H1 (cell line): ENCODE data around the gene PHF1. TPM values are rescaled to one million over a fixed set of nuclear protein-coding genes. Genes with fewer than 3 reads are reported as not detected.

Source experiments
- CTCF ChIA-PET: fragments of 300-600 bp; sonication (Branson Sonifier 250); formaldehyde crosslinking; loops from one replicate; lab custom pipeline; 2021; ENCODE audit not compliant: partially characterized antibody; lab: Charles Lee
- POLR2A ChIA-PET: fragments of 300-600 bp; sonication (Branson Sonifier 250); formaldehyde crosslinking; loops from one replicate; lab custom pipeline; 2021; ENCODE audit warnings: inconsistent platforms; ENCODE audit not compliant: partially characterized antibody; lab: Charles Lee
- DNase-seq, 2 experiments: peaks; one replicate each; pipeline versions ENCODE4 v3.0.0 to v3.0.0-alpha.2; 2010 to 2022; ENCODE audit warnings: low spot score in 2 of 2, low read depth in 1 of 2, mixed read lengths in 1 of 2
- FAIRE-seq: peaks from 2 replicates; lab custom pipeline; 2011; peaks lifted over from hg19 to GRCh38; lab: Jason Lieb, UNC
- H2AFZ ChIP-seq: 2 replicates; pipeline ENCODE4 v1.8.1; 2012; ENCODE audit warnings: low read length, inconsistent platforms
- H2AK5ac ChIP-seq: 2 replicates; pipeline ENCODE4 v1.6.1; 2013; ENCODE audit warnings: low read depth, low read length
- H2BK120ac ChIP-seq: replicated peaks from 2 replicates; pipeline ENCODE3; 2013; ENCODE audit warnings: low read depth, low read length, inconsistent platforms
- H2BK12ac ChIP-seq: 2 replicates; pipeline ENCODE4 v1.6.1; 2013; ENCODE audit warnings: low read depth, low read length
- H2BK15ac ChIP-seq: 2 replicates; pipeline ENCODE4 v1.6.1; 2013; ENCODE audit warnings: low read length
- H2BK20ac ChIP-seq: 2 replicates; pipeline ENCODE4 v1.6.1; 2013; ENCODE audit warnings: low read length
- H2BK5ac ChIP-seq: 2 replicates; pipeline ENCODE4 v1.6.1; 2013; ENCODE audit warnings: low read depth, low read length
- H3K14ac ChIP-seq: 2 replicates; pipeline ENCODE4 v1.6.1; 2013; ENCODE audit warnings: inconsistent platforms; ENCODE audit not compliant: insufficient read length
- H3K18ac ChIP-seq: 2 replicates; pipeline ENCODE4 v1.6.1; 2013; ENCODE audit warnings: low read length; ENCODE audit errors: extremely low read depth
- H3K23ac ChIP-seq: 2 replicates; pipeline ENCODE4 v1.6.1; 2013; ENCODE audit warnings: inconsistent platforms; ENCODE audit not compliant: insufficient read length
- H3K23me2 ChIP-seq: 2 replicates; pipeline ENCODE4 v1.6.1; 2013; ENCODE audit warnings: low read depth, low read length
- H3K27ac ChIP-seq: 2 replicates; pipeline ENCODE4 v1.6.1; 2011; ENCODE audit warnings: low read depth, low read length, inconsistent platforms
- H3K27me3 ChIP-seq, 4 experiments: replicated peaks in 1 of 4; 1 replicate in 1 of 4; 2 replicates in 3 of 4; pipeline versions ENCODE4 v1.6.1 to v1.8.1; 2011 to 2013; ENCODE audit warnings: low read length in 3 of 4, mild to moderate bottlenecking in 3 of 4, inconsistent platforms in 2 of 4, mixed read lengths in 2 of 4, moderate library complexity in 1 of 4; ENCODE audit not compliant: control insufficient read depth in 3 of 4, insufficient read depth in 3 of 4; ENCODE audit errors: extremely low read depth in 1 of 4
- H3K36me3 ChIP-seq, 4 experiments: 2 replicates each; pipeline versions ENCODE4 v1.6.1 to v1.8.1; 2011 to 2013; ENCODE audit warnings: mild to moderate bottlenecking in 4 of 4, low read length in 3 of 4, moderate library complexity in 2 of 4, control low read depth in 1 of 4, inconsistent platforms in 1 of 4; ENCODE audit not compliant: insufficient read depth in 4 of 4, control insufficient read depth in 2 of 4
- H3K4ac ChIP-seq: replicated peaks from 2 replicates; pipeline ENCODE3; 2013; ENCODE audit warnings: low read length, low read depth, mixed read lengths, inconsistent platforms; ENCODE audit not compliant: insufficient read length
- H3K4me1 ChIP-seq, 4 experiments: replicated peaks in 1 of 4; 1 replicate in 1 of 4; 2 replicates in 3 of 4; pipeline versions ENCODE4 v1.6.1 to v1.8.1; 2011 to 2013; ENCODE audit warnings: low read length in 3 of 4, inconsistent platforms in 2 of 4, mixed read lengths in 1 of 4; ENCODE audit not compliant: insufficient read depth in 4 of 4, control insufficient read depth in 3 of 4
- H3K4me2 ChIP-seq, 2 experiments: 2 replicates each; pipeline versions ENCODE4 v1.6.1 to v1.8.1; 2011 to 2013; ENCODE audit warnings: low read depth in 2 of 2, low read length in 2 of 2, control low read depth in 1 of 2, inconsistent platforms in 1 of 2, mild to moderate bottlenecking in 1 of 2; ENCODE audit not compliant: insufficient read depth in 1 of 2
- H3K4me3 ChIP-seq, 4 experiments: fragments of 200-600, 300-600 bp in 1 of 4; sonication (generic), shearing (Covaris generic), sonication (Bioruptor Twin) in 1 of 4; 2 replicates each; pipeline versions ENCODE4 v1.5.1 to v1.8.1; 2011 to 2016; ENCODE audit warnings: low read length in 4 of 4, low read depth in 3 of 4, control low read depth in 2 of 4, inconsistent platforms in 2 of 4, mild to moderate bottlenecking in 2 of 4, mixed read lengths in 1 of 4, moderate library complexity in 1 of 4; ENCODE audit not compliant: insufficient read depth in 2 of 4; ENCODE audit errors: extremely low read depth in 1 of 4
- H3K56ac ChIP-seq: replicated peaks from 2 replicates; pipeline ENCODE3; 2013; ENCODE audit warnings: low read depth, mild to moderate bottlenecking, mixed read lengths, low read length, inconsistent platforms; ENCODE audit not compliant: insufficient read length
- H3K79me1 ChIP-seq: 2 replicates; pipeline ENCODE4 v1.6.1; 2013; ENCODE audit warnings: low read depth, low read length, control low read depth
- H3K79me2 ChIP-seq, 2 experiments: 2 replicates each; pipeline versions ENCODE4 v1.6.1 to v1.8.1; 2012 to 2013; ENCODE audit warnings: low read length in 2 of 2, mild to moderate bottlenecking in 2 of 2, inconsistent platforms in 1 of 2; ENCODE audit not compliant: insufficient read depth in 2 of 2, control insufficient read depth in 1 of 2
- H3K9ac ChIP-seq, 4 experiments: replicated peaks in 1 of 4; 1 replicate in 1 of 4; 2 replicates in 3 of 4; pipeline versions ENCODE4 v1.6.1 to v1.8.1; 2011 to 2013; ENCODE audit warnings: low read depth in 3 of 4, low read length in 3 of 4, control low read depth in 2 of 4, mild to moderate bottlenecking in 2 of 4, moderate library complexity in 2 of 4, inconsistent platforms in 1 of 4; ENCODE audit errors: extremely low read depth in 1 of 4
- H3K9me3 ChIP-seq, 2 experiments: 2 replicates each; pipeline versions ENCODE4 v1.6.1 to v1.8.1; 2012 to 2013; ENCODE audit warnings: mild to moderate bottlenecking in 2 of 2, moderate library complexity in 2 of 2, control low read depth in 1 of 2, inconsistent platforms in 1 of 2, low read depth in 1 of 2, low read length in 1 of 2, mixed read lengths in 1 of 2; ENCODE audit not compliant: insufficient read depth in 2 of 2
- H4K20me1 ChIP-seq, 2 experiments: replicated peaks in 1 of 2; 2 replicates each; pipeline versions ENCODE3 to v1.8.1; 2011 to 2013; ENCODE audit warnings: inconsistent platforms in 2 of 2, low read length in 2 of 2, mild to moderate bottlenecking in 1 of 2; ENCODE audit not compliant: insufficient read depth in 2 of 2, control insufficient read depth in 1 of 2
- H4K5ac ChIP-seq: 2 replicates; pipeline ENCODE4 v1.6.1; 2013; ENCODE audit warnings: low read length, low read depth, mixed read lengths, inconsistent platforms; ENCODE audit not compliant: insufficient read length
- H4K8ac ChIP-seq: 2 replicates; pipeline ENCODE4 v1.8.0; 2013; ENCODE audit warnings: mild to moderate bottlenecking, moderate library complexity, low read length, inconsistent platforms; ENCODE audit not compliant: insufficient read depth; ENCODE audit errors: extremely low read depth
- H4K91ac ChIP-seq: replicated peaks from 2 replicates; pipeline ENCODE3; 2013; ENCODE audit warnings: low read length, mixed read lengths, inconsistent platforms; ENCODE audit not compliant: insufficient read length
- CEBPB ChIP-seq: IDR thresholded peaks from 2 replicates; pipeline ENCODE4 v1.6.1; 2012; ENCODE audit warnings: low read depth, low read length
- CHD2 ChIP-seq: IDR thresholded peaks from 2 replicates; pipeline ENCODE4 v1.6.1; 2012; ENCODE audit warnings: low read length, improper control_type of control experiment
- EGR1 ChIP-seq: IDR thresholded peaks from 2 replicates; pipeline ENCODE4 v1.6.1; 2011; ENCODE audit warnings: low read depth, low read length, borderline replicate concordance
- FOSL1 ChIP-seq: IDR thresholded peaks from 2 replicates; pipeline ENCODE4 v1.6.1; 2011; ENCODE audit warnings: mild to moderate bottlenecking, low read depth, low read length, moderate library complexity; ENCODE audit not compliant: insufficient read depth
- HDAC6 ChIP-seq: IDR thresholded peaks from one replicate; pipeline ENCODE4 v1.7.1; 2012; ENCODE audit warnings: low read depth, mild to moderate bottlenecking, inconsistent platforms, low read length, moderate library complexity
- PHF8 ChIP-seq: fragments of 200-600 bp; sonication (generic); conservative IDR thresholded peaks from 2 replicates; pipeline ENCODE4 v1.7.1; 2012; ENCODE audit warnings: low read depth, mild to moderate bottlenecking, inconsistent platforms, low read length, moderate library complexity
- POLR2A ChIP-seq, 2 experiments: IDR thresholded peaks; 1 replicate in 1 of 2; 2 replicates in 1 of 2; pipeline ENCODE4 v1.6.1; 2011; ENCODE audit warnings: low read depth in 2 of 2, low read length in 2 of 2, mild to moderate bottlenecking in 2 of 2; ENCODE audit errors: control extremely low read depth in 1 of 2
- POLR2AphosphoS5 ChIP-seq: IDR thresholded peaks from 2 replicates; pipeline ENCODE4 v1.6.1; 2011; ENCODE audit warnings: low read depth, low read length
- RXRA ChIP-seq: IDR thresholded peaks from 2 replicates; pipeline ENCODE4 v1.6.1; 2011; ENCODE audit warnings: low read depth, mild to moderate bottlenecking, low read length, moderate library complexity; ENCODE audit not compliant: insufficient read depth
- SP4 ChIP-seq: IDR thresholded peaks from 2 replicates; pipeline ENCODE4 v1.6.1; 2012; ENCODE audit warnings: low read length, inconsistent platforms
- TAF7 ChIP-seq: optimal IDR thresholded peaks from 2 replicates; pipeline ENCODE3; 2011; ENCODE audit warnings: low read depth, mild to moderate bottlenecking, inconsistent platforms, low read length, moderate library complexity, borderline replicate concordance
- TBP ChIP-seq: IDR thresholded peaks from 2 replicates; pipeline ENCODE4 v1.6.1; 2011; ENCODE audit warnings: low read depth, low read length, improper control_type of control experiment
- WGBS, 2 experiments: shearing (Covaris generic) in 1 of 2; methylation state at CpG; one replicate each; pipeline versions ENCODE4 v1.1.6 to v1.1.7; 2013 to 2015; ENCODE audit warnings: low lambda C conversion rate in 2 of 2, mixed read lengths in 2 of 2, inconsistent platforms in 1 of 2, low coverage in 1 of 2, missing lambda C conversion rate in 1 of 2; ENCODE audit not compliant: insufficient replicate concordance in 2 of 2, insufficient coverage in 1 of 2, insufficient read length in 1 of 2; ENCODE audit errors: extremely low coverage in 1 of 2, missing lambda C conversion rate in 1 of 2; 5-methylcytosine and 5-hydroxymethylcytosine counted together
- polyA plus RNA-seq, 7 experiments: library from polyadenylated mRNA; depleted of rRNA in 3 of 7; stranded (reverse) in 5 of 7; unstranded in 2 of 7; fragments of >200 nt in 5 of 7; fragments of 200-250 nt in 2 of 7; gene quantifications; 1 replicate in 5 of 7; 2 replicates in 1 of 7; 4 replicates in 1 of 7; pipeline versions ENCODE4 v1.2.1 to v1.2.3, GENCODE V29; 2011 to 2013; ENCODE audit warnings: missing spikeins in 2 of 7, mixed read lengths in 2 of 7
- total RNA-seq: library from RNA; stranded (reverse); fragmentation: NEBNext Ultra II Directional; extraction: Animal tissue kit (Norgen Biotek cat#: 25700); gene quantifications from 2 replicates; pipeline ENCODE4 v1.2.1, GENCODE V29; 2021

PHF1 gene
- total and polyA plus RNA-seq, 2 of the 8 experiments (the other 6 are each of a cell fraction or from before 2014, with no cell fraction given), result 47.3 to 78.6 TPM

DNA sequence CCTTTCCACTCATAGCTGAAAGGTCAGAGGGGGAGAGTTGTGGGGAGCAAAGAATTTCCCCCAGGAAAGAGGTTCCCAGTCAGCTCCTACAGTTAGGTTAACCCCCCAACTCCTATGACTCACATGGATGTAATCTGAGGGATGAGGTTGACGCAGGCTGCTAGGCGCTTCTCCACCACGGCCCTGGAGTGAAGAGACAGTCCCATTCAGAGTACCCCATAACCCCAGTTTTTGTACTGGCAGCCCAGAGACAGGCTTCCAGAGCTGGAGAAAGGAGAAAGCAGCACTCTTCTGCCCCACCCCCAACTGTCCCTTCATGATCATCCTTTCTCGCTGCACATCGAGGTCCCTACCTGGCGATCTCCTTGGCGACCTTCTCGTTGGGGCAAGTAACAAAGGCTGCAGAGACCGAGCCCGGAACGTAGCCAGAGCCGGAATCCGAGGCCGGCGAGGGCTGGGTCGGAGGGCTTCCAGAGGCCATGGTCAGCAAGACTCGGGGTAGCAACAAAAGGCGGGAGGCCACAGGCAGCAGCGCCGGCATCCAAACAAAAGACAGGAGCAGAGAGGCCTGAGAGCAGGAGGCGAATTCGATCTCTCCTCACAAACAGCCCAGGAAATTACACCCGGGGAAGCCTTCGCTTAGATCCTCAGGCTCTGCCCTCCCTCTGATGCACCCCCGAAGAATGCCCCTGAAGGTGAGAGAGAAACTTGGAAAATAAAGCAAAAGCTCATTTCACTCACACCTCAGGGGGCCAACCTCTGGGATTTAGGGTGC, 6.5 kb downstream of the PHF1 start:
- no peak overlapping the region; the same call in 1 of the 2 replicates for H2AFZ ChIP-seq
- H3K36me3 ChIP-seq, result peaks cover 7 to 43% (median 29%) of the 10 kb centered on the region in 4 experiments; a peak in 7 of 8 replicates
- H2BK12ac ChIP-seq, result no peak overlapping the region
- H4K91ac ChIP-seq, result peak overlapping the region; percentile 45
- peak overlapping the region; percentile 75 to 89 (median 86) for H3K9ac ChIP-seq
- peaks cover 4 to 17% of the 10 kb centered on the region in 2 experiments for H4K20me1 ChIP-seq
- H3K18ac ChIP-seq, result peak overlapping the region; percentile 72
- H4K8ac ChIP-seq, result peak overlapping the region; percentile 76; the same call in 1 of the 2 replicates
- peak overlapping the region; percentile 89 to 93 for H3K4me2 ChIP-seq
- H2BK5ac ChIP-seq, result peak overlapping the region; percentile 81
- ChIA-PET POLR2A (interaction anchor here (0.6 to 4.4 kb wide), 10 partner anchors 9 to 212 kb away, joined by 3 to 82 read pairs (median 6); partner anchors contain the start of genes B3GALT4, RPS18, VPS52 and ZBTB9), CTCF (interaction anchor here (1.3 to 5.7 kb wide), 3 partner anchors 8 to 120 kb away, joined by 3 to 37 read pairs (median 4); no protein-coding TSS in a partner anchor)
- H3K56ac ChIP-seq, result peak overlapping the region; percentile 43
- peaks cover 12% of the 10 kb centered on the region; the same call in 1 of the 2 replicates for H3K79me1 ChIP-seq
- no peak for DNase-seq
- H3K27me3 ChIP-seq, result no peaks in the 10 kb centered on the region
- 0 out of 2 replicates have a peak overlapping the region, but pooled peaks have one; percentile 66 for H2AK5ac ChIP-seq
- H3K9me3 ChIP-seq, result no peaks in the 10 kb centered on the region
- no peak overlapping the region for H3K4ac ChIP-seq
- no peak overlapping the region for H3K23ac ChIP-seq
- H2BK20ac ChIP-seq, result no peak overlapping the region
- FAIRE-seq, result no peak
- no peak overlapping the region for H2BK15ac ChIP-seq
- no peak overlapping the region for H2BK120ac ChIP-seq
- H3K23me2 ChIP-seq, result peaks cover 21% of the 10 kb centered on the region
- H3K79me2 ChIP-seq, result peaks cover 19 to 48% of the 10 kb centered on the region in 2 experiments
- WGBS, 2 experiments, result 2% methylated on average over 25 of the region's 25 CpGs; no CpG with 5 or more reads in 1 of the 2 experiments
- H3K4me3 ChIP-seq, result peak overlapping the region; percentile 75 to 99 (median 93)
- H4K5ac ChIP-seq, result peak overlapping the region; percentile 19
- H3K4me1 ChIP-seq, result peaks cover 8 to 34% (median 15%) of the 10 kb centered on the region in 4 experiments
- H3K14ac ChIP-seq, result no peak overlapping the region
- H3K27ac ChIP-seq, result peak overlapping the region; percentile 79
- TF ChIP-seq FOSL1 (no peak), TAF7 (peak; percentile 5), CHD2 (no peak), POLR2A (IDR thresholded peaks at IDR 0.05; ENCODE audit: control extremely low read depth in 1 of 2, low read depth in 2 of 2, low read length in 2 of 2) (no peak; a peak in 2 of 3 replicates), SP4 (no peak), HDAC6 (no peak), POLR2AphosphoS5 (no peak), PHF8 (0 out of 2 replicates have a peak, but pooled peaks have one; percentile 54), CEBPB (no peak), TBP (no peak), EGR1 (no peak), RXRA (no peak)
